Measurements from ENCODE around the gene PGAP6. TPM values are rescaled to one million over a fixed set of nuclear protein-coding genes. Genes with fewer than 3 reads are reported as not detected.
"Not testable (repeated sequence)": the region's sequence is repeated elsewhere in the genome, so short reads cannot be mapped to it uniquely, and the experiment has no call there.

PGAP6 gene
- total RNA-seq, 2 experiments from 2014 or later, result 30.6 to 31.5 TPM

GRCh38 chr16:415170-415498, 33.4 kb upstream of the PGAP6 start:
- H3K9me3 Mint-ChIP-seq; intact Hi-C loops (cut with micrococcal nuclease); CTCF ChIA-PET; H3K4me3 Mint-ChIP-seq; POLR2A ChIA-PET; H3K4me1 Mint-ChIP-seq (ENCODE audit: low read depth); H3K27ac Mint-ChIP-seq; H3K36me3 Mint-ChIP-seq; H3K27me3 Mint-ChIP-seq; DNase-seq: not testable (repeated sequence)

GRCh38 chr16:414395-415169, 32.8 kb upstream of the PGAP6 start:
- ChIA-PET CTCF (no interaction called here), POLR2A (no interaction called here)
- no peak overlapping the region for H3K4me3 Mint-ChIP-seq
- H3K4me1 Mint-ChIP-seq (ENCODE audit: low read depth), result no peaks in the 10 kb centered on the region
- no peaks in the 10 kb centered on the region for H3K9me3 Mint-ChIP-seq
- H3K27me3 Mint-ChIP-seq, result no peaks in the 10 kb centered on the region
- no peak overlapping the region for H3K27ac Mint-ChIP-seq
- intact Hi-C loops (cut with micrococcal nuclease), result no loop called here
- H3K36me3 Mint-ChIP-seq, result no peaks in the 10 kb centered on the region
- no peak for DNase-seq

GRCh38 chr16:411576-412265, 29.9 kb upstream of the PGAP6 start:
- Mint-ChIP-seq H3K27me3 (no peaks in the 10 kb centered on the region), H3K9me3 (no peaks in the 10 kb centered on the region), H3K4me3 (no peak overlapping the region), H3K36me3 (no peaks in the 10 kb centered on the region), H3K27ac (no peak overlapping the region), H3K4me1 (ENCODE audit: low read depth) (no peaks in the 10 kb centered on the region)
- ChIA-PET POLR2A (no interaction called here), CTCF (no interaction called here)
- no peak for DNase-seq
- intact Hi-C loops (cut with micrococcal nuclease), result no loop called here

GRCh38 chr16:410516-411178, 28.9 kb upstream of the PGAP6 start:
- POLR2A ChIA-PET, result no interaction called here
- Mint-ChIP-seq H3K36me3 (no peaks in the 10 kb centered on the region), H3K4me1 (ENCODE audit: low read depth) (no peaks in the 10 kb centered on the region), H3K27me3 (no peaks in the 10 kb centered on the region), H3K27ac (no peak overlapping the region), H3K4me3 (no peak overlapping the region), H3K9me3 (no peaks in the 10 kb centered on the region)
- intact Hi-C loops (cut with micrococcal nuclease), result no loop called here
- no peak for DNase-seq
- CTCF ChIA-PET, result no interaction called here

GRCh38 chr16:407253-407652, 25.5 kb upstream of the PGAP6 start:
- Mint-ChIP-seq H3K9me3 (no peaks in the 10 kb centered on the region), H3K4me3 (no peak overlapping the region), H3K27ac (no peak overlapping the region), H3K27me3 (no peaks in the 10 kb centered on the region), H3K36me3 (no peaks in the 10 kb centered on the region), H3K4me1 (ENCODE audit: low read depth) (no peaks in the 10 kb centered on the region)
- DNase-seq, result no peak
- ChIA-PET POLR2A (no interaction called here), CTCF (no interaction called here)
- intact Hi-C loops (cut with micrococcal nuclease), result no loop called here

- CTCF ChIA-PET, result no interaction called here
- POLR2A ChIA-PET, result no interaction called here
- Mint-ChIP-seq H3K36me3 (no peaks in the 10 kb centered on the region), H3K27me3 (no peaks in the 10 kb centered on the region), H3K9me3 (no peaks in the 10 kb centered on the region), H3K4me3 (no peak overlapping the region), H3K4me1 (ENCODE audit: low read depth) (no peaks in the 10 kb centered on the region), H3K27ac (no peak overlapping the region)
- intact Hi-C loops (cut with micrococcal nuclease), result no loop called here
- DNase-seq, result no peak
Measured at GRCh38 chr16:405548-406506, 24.0 kb upstream of the PGAP6 start.

- CTCF ChIA-PET, result no interaction called here
- Mint-ChIP-seq H3K27ac (no peak overlapping the region), H3K9me3 (no peaks in the 10 kb centered on the region), H3K4me3 (no peak overlapping the region), H3K27me3 (no peaks in the 10 kb centered on the region), H3K4me1 (ENCODE audit: low read depth) (peaks cover 7% of the 10 kb centered on the region), H3K36me3 (no peaks in the 10 kb centered on the region)
- no peak for DNase-seq
- POLR2A ChIA-PET, result no interaction called here
- intact Hi-C loops (cut with micrococcal nuclease), result no loop called here
Measured at GRCh38 chr16:404971-405486, 23.3 kb upstream of the PGAP6 start.

GRCh38 chr16:401468-402348, 19.9 kb upstream of the PGAP6 start, which contains the start of gene DECR2:
Gene DECR2 (plus strand): TSS chr16:401885. CDS start chr16:401964, 79 bp downstream.
- peak; percentile 99 for DNase-seq
- CTCF ChIA-PET, result interaction anchor here (0.8 to 1.5 kb wide), 4 partner anchors 10 to 31 kb away, joined by 3 to 7 read pairs (median 4); partner anchors contain the start of genes MRPL28, PGAP6 and RAB11FIP3
- Mint-ChIP-seq H3K27me3 (no peaks in the 10 kb centered on the region), H3K4me1 (ENCODE audit: low read depth) (peaks cover 18% of the 10 kb centered on the region), H3K4me3 (peak within 1 kb of the TSS; percentile 84), H3K36me3 (no peaks in the 10 kb centered on the region), H3K9me3 (no peaks in the 10 kb centered on the region), H3K27ac (peak within 1 kb of the TSS; percentile 82)
- POLR2A ChIA-PET, result interaction anchor here (0.6 to 1.7 kb wide), 3 partner anchors 9 to 38 kb away, joined by 3 to 7 read pairs (median 6); partner anchors contain the start of gene RAB11FIP3
- intact Hi-C loops (cut with micrococcal nuclease), result loop anchor here (1.0 to 2.0 kb wide), 2 partner anchors 49 to 235 kb away; partner anchors contain the start of genes AXIN1 and METTL26

- peaks cover 24% of the 10 kb centered on the region for H3K4me1 Mint-ChIP-seq (ENCODE audit: low read depth)
- H3K9me3 Mint-ChIP-seq, result no peaks in the 10 kb centered on the region
- ChIA-PET CTCF (interaction anchor here (0.9 to 1.1 kb wide), 2 partner anchors 18 to 24 kb away, joined by 4 read pairs; partner anchors contain the start of gene PGAP6), POLR2A (interaction anchor here (1.4 kb wide), 1 partner anchor 347 kb away, joined by 3 read pairs; the partner anchor contains the start of genes POLR3K and SNRNP25)
- DNase-seq, result no peak
- H3K27ac Mint-ChIP-seq, result peak overlapping the region; percentile 82
- H3K36me3 Mint-ChIP-seq, result no peaks in the 10 kb centered on the region
- peak overlapping the region; percentile 84 for H3K4me3 Mint-ChIP-seq
- intact Hi-C loops (cut with micrococcal nuclease), result loop anchor here (1.0 to 2.0 kb wide), 2 partner anchors 25 to 47 kb away; partner anchors contain the start of genes AXIN1 and RAB11FIP3
- H3K27me3 Mint-ChIP-seq, result no peaks in the 10 kb centered on the region
Measured at GRCh38 chr16:400061-400591, 18.3 kb upstream of the PGAP6 start.

GRCh38 chr16:399340-400019, 17.7 kb upstream of the PGAP6 start:
- DNase-seq, result no peak
- no peaks in the 10 kb centered on the region for H3K9me3 Mint-ChIP-seq
- peak overlapping the region; percentile 84 for H3K4me3 Mint-ChIP-seq
- intact Hi-C loops (cut with micrococcal nuclease), result loop anchor here (1.0 to 2.0 kb wide), 2 partner anchors 26 to 47 kb away; partner anchors contain the start of genes AXIN1 and RAB11FIP3
- ChIA-PET POLR2A (interaction anchor here (1.4 kb wide), 1 partner anchor 346 kb away, joined by 3 read pairs; the partner anchor contains the start of genes POLR3K and SNRNP25), CTCF (no interaction called here)
- H3K27ac Mint-ChIP-seq, result no peak overlapping the region
- H3K4me1 Mint-ChIP-seq (ENCODE audit: low read depth), result peaks cover 24% of the 10 kb centered on the region
- H3K36me3 Mint-ChIP-seq, result no peaks in the 10 kb centered on the region
- H3K27me3 Mint-ChIP-seq, result no peaks in the 10 kb centered on the region
